NAMALWA (cell line): ENCODE results near the gene VGLL2.
A peak's percentile ranks its signal among the peaks of the same experiment; 100 is the strongest.

Experiments
- DNase-seq: peaks from one replicate; pipeline ENCODE4 v3.0.0-alpha.2; 2015; ENCODE audit warnings: low spot score

Gene VGLL2

DNA sequence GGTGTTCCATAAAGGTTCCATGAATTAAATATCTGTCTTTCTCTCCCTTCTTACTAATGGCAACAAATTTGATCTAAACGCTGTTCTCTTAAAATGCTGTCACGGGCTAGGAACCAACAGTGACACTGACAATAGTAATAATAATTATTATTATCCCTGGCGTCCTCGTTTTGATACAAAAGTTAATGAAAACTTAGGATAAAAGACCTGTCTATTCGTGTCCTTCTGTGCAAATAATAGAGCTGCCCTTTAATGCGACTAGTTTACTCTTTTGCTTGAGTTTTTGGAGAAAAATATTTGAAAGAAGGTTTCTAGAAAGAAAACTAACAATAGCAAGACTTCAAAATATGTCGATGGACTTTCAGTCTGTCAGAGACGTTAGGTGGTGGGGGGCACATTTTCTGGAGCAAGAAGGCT, 4.3 kb downstream of the VGLL2 start:
- no peak for DNase-seq

DNA sequence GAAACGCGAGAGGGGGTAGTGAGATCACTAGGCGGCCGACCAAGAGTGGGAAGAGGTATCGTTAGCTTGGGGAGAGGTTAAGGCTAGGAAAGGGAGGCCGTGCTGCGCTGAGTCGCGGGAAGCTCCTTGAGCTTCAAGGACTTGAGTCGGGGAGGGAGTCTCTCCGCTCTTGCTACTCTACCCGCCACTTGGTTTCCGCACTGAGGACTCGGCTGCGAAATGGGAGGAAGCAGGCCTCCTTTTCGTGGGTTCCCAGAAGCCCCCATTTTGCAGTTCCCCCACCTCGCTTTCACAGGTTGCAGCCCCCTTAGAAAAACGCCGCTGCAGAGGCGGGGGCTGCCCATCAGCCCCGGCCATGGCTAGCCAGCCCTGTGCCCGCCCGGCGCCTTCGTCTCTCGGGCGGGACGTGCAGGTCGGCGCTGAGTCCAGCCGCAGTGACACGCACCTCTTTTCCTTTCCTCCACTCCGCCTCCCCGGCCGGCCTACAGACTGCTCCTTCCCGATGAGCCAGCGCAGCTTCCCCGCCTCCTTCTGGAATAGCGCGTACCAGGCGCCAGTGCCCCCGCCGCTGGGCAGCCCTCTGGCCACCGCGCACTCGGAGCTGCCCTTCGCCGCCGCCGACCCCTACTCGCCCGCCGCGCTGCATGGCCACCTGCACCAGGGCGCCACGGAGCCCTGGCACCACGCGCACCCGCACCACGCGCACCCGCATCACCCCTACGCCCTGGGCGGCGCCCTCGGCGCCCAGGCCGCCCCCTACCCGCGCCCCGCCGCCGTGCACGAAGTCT, 4.9 kb downstream of the VGLL2 start:
- no peak for DNase-seq

DNA sequence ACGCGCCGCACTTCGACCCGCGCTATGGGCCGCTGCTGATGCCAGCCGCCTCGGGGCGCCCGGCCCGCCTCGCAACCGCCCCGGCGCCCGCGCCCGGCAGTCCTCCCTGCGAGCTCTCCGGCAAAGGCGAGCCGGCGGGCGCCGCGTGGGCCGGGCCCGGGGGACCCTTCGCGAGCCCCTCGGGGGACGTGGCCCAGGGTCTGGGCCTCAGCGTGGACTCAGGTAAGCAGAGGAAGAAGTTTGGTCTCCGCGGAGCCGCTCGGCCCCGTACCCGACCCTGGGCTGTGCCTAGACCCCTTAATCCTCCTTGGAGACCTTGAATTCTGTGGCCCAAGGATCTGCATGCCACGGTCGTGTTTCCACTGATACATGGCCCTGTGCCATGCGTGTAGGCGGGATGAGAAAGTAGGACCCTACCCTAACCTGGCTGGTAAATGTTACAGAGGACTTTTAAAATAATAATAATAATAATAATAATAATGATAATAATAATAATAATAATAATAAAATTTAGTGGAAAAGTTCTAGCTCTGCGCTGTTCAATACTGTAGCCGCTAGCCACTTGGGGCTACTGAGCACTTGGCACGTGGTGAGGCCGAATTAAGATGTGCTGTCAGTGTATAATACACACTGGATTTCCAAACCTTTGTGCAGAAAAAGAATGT, 5.6 kb downstream of the VGLL2 start:
- no peak for DNase-seq

DNA sequence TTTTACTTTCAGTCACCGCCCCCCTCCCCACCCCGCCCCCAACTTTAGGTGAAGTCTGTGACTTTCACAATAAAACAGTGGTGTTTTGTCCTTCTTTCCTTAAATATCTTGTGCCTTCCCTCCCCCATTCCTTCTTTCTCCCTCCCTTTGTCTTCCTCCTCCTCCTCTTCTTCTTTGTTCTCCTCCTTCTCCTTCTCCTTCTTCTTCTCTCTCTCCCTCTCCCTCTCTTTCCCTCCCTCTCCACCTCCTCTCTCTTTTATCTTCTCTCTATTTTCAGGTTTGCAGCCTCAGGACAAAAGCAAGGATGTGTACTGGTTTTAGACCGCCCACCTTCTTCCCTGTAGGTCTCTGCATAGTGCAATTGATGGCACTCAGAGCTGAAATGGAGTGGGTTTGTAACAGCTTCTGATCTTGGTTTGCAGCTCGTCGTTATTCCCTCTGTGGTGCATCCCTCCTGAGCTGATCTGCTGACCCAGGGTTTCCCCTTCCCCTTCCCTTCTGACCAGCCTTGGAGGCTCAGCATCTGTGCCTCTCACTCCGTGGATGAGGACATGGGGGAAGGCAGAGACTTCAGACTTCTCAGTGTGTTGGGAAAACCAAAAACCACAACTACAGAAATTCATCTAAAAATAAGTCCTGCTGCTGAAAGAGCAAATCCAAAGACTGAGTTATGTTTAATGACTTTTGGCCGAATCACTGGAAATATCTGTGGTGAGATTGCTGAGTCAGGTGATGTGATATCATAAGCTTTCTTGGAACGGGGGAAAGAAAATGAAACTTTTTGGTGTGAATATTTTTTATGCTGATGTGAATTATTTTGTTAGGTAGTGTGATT, 6.9 kb downstream of the VGLL2 start:
- no peak for DNase-seq

DNA sequence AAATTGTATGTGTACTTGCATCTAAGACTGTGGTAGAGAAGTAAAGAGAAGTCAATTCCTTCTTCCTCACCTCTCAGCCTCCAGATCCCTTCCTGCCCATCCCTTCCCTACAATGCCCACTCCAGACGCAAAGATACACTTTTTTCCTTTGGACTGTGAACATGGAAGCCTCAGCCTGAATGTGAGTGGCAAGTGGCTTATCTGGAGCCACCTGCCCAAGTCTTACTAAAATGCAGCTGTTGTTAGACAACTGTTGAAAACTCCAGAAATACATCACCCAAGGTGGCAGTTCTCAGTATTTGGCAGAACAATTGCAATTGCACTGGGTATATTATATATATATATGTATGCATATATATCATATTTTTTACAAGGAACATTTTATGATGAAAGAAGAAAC, 7.5 kb downstream of the VGLL2 start:
- DNase-seq = no peak

DNA sequence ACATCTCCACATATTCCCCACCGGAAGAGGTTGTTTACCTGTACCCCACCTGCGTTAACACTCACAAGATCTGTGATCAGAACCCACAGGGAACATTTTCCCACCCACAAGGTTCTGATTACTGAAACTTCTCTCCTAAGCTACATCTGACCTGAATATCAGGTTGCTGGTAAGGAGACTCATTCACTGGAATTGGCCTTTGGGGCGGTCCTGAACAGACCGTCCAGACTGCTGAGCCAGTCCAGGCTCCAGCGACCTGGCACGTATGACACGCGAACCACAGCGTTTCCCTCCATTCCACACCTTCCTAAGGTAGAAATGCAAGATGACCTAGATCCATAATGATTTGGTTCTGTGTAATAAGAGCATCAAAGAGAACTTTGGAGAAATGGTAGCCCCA, 9.8 kb downstream of the VGLL2 start:
- DNase-seq = no peak

DNA sequence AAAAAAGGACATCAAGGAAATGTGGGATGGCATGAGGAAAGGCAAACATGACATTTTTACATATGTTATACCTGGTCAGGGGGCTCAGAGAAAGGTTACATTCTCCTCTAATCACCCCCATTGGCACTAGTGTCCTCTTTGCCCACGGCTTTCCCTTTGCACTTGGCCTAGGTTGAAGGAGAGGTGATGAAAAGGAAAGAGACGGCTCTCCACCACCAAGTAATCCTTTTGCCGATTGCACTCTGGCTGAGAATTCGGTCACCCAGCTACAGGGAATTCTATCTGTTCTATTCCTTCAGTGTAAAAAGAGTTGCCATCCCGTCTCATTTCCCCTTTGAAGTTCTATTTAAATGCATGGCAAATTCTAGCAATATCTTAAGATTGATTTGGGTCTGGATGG, 10.4 kb downstream of the VGLL2 start:
- DNase-seq = no peak

DNA sequence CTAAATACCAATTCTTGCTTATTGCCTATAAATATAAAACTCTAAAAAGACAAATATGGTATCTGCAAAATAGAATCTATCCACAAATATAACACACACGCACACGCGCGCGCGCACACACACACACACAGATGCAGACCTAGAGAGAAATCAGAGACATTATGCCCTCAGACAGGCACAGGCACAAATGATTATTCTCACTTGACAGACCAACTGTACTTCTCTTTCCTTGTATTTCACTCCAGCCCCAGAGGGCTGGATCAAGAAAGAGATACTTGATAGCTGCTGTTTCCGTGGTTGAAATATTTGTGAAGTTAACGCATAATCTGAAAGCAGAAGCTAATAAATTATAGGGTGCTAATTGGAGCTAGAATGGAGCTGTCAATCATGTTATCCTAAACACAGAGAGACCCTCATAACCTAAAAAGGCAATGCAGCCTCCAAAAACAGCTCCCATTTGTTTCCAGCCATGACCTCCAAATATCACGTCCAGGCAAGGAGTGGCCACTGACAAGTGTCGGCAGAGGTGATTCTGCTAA, 11.5 kb downstream of the VGLL2 start:
- no peak for DNase-seq

DNA sequence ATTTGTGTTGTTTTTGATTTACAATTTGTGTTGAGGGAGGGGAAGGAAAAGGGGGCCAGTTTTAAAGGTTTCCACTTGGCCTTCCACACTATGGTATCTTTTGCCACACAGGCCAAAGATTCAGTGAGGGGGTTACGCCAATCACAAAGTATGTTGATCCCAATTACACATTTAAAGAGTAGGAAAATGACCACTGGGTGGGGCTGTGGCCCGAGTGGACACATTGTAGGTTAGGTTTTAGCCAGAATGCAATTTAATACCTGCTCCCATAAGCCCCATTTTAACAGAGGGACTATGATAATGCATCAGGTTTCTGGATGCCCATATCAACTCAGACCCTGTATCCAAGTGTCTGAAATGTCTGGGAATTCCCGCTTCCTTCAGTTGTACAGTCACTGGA, 15.6 kb downstream of the VGLL2 start:
- DNase-seq = peak; percentile 10

DNA sequence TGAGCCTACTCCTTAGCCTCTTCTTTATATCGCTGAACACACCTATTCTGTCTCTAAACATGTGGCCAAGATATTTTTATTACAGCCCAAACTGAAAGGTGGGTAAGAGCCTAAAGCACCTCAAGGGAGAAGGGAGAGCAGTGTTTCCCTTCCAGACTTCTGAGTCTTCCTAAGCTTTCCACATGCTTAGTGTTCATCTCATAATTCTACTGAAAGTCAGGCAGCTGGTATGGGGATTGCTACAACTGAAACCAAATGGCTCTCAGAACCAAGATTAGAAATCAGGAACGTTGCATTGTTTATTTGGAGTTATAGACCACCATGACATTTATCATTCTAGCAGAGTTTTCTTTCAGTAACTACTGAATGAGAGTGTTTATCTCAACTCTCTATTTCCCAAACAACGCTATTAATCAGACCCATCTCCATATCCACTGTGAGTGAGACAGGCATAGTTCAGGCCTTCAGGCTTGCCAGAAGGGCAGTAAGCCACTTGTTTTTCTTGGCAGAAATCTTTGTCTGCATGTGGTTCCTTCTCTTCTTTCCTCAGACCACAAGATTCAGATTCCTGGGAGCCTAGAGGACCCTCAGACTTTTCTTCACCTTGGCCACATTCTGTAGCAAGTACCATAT, 22.8 kb downstream of the VGLL2 start:
- no peak for DNase-seq

DNA sequence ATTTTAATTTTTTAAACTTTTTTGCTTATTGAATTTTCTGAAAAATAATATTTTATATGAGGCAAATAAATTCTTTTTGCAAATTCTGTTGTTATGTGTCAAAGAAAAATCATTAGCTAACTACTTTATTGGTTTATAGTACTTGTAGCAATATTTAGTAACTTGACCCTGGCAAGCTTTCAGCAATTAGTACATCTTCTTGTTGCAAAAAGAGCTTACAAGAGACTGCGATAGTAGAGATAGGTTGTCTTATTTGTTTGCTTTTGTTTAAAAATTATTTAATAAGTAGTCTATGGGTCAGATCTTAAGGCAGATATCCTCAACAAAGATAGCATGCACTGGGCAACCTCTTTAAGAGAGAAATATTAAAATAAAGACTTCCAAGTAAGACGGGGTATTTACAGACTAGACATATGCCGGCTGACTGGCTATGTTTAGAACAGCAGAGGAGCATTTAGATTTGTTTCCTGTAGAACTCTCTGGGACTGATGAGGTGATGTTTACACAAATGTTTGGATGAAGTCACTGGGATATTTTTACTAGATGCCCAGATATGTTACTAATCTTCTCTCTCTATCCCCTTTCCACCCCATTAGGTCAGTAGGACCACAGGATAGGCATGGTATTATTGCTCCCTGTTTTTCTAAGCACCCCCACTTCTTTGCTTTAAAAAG, 25.0 kb downstream of the VGLL2 start:
- no peak for DNase-seq

DNA sequence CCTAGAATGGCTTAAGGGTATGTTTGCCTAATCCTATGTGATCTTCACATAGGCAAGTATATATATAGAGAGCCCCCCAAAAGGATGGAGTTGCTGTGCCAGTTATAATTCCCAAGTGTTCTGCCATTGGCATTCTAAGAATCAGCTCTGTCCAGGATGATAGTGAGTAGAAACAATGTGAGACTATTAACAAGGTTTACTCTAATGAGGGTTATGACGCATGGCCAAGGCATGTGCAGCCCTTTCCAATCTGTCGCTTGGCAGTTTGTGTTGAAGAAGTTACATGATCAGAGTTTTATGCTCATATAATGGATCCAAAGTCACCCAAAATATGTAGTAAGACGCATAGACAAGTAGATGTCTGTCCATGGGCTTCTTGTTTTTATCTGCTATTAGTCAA, 33.6 kb downstream of the VGLL2 start:
- no peak for DNase-seq

DNA sequence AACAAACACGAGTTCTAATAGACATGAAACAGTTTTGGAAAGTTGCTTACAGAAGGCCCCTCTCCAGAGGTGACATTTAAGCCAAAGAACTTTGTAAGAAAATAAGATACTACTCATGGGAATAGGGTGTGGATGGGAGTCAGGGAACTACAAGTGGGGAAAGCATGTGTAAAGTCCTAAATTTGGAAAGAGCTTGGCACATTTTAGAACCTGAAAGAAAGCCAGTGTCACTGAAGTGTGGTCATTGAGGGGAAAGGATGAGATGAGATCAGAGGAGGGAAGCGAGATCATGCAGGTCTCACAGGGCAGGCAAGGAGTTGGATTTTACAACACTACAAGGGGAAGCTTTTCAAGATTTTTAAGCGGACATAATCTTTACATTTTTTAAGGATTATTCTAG, 38.0 kb downstream of the VGLL2 start:
- DNase-seq = no peak

DNA sequence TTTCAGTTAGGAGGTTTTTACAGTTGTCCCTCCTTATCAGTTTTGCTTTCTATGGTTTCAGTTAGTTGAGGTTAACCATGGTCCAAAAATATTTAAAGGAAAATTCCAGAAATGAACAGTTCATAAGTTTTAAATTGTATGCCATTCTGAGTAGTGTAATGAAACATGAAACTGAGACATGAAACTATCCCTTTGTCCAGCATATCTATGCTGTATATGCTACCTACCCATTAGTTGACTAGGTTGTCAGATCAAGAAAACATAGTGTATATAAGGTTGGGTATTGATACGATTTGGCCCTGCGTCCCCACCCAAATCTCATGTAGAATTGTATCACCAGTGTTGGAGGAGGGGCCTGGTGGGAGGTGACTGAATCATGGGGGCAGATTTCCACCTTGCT, 39.1 kb downstream of the VGLL2 start:
- no peak for DNase-seq

DNA sequence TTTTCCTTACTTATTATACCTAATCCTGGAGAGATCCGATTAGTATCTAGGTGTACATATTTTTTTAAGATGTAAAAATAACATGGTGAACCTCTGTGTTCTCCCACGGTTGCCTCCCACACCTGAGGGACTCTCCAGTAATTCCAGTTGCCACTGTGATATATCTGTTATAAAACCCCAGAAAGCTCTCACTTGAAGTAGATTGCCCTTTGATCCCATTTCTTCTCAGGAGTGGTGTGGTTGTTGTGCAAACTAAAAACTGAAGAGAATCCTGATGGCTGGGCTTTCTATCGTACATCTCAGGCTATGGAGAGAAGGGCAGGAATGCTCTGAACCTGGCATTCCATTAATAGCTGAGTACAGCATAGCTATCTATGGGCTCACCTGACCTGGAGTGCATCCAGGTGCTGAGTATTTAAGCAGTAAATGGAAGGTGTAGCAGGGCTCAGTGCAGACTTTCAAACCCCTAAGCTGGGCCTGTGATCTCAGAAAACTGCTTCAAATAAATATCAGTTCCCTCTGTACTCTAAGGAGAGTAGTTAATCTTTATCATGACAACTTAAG, 41.0 kb downstream of the VGLL2 start:
- no peak for DNase-seq

DNA sequence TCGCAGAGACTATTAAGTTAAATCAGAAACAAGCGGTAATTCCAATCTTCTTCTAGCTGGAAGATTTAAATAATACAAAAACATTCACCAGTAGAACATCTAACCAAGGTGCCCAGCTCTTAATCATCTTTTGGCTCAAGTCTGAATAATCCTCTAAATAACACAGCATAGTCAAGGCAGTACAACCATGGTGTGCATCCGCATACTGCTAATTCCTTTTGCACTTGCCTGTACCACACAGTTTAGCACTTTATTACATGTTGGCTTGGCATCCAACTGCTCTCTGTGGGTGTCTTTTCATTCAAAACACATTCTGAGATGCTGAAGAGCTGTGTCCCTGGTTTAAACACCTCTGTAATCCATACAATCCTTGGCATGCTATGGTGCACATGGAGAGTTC, 42.3 kb downstream of the VGLL2 start:
- DNase-seq = no peak

DNA sequence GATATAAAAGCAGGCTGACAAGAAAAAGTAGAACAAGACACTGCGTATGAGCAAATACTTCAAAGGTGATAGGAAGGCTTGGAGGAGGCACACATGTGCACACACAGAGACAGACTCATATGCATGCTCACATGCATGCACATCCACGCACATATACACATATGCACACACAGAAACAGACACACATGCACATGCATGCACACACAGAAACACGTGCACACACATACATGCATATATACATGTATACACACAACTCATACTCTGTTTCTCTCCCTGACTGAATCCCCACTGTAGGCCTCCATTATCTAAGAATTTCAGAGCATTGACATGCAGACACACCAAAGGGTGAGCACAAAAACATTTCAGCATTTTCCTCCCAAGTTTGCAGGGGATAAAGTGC, 43.7 kb downstream of the VGLL2 start:
- DNase-seq = no peak

DNA sequence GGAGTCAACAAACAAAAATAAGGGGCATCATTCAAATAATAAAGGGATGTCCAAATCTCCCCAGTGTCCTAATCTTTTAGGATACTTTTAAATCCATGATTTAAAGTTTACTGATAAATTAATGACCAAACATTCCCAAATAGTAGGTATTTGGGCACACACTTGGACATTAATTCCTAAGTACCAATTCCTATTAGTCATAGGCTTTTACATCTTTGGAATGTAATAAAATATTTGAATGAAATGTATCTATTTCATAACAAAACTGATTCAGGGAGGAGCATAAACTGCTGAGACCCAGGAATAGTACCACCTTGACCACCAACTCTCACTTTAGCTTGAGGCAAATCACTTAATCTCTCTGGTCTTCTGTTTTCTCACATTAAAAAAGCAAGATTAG, 44.3 kb downstream of the VGLL2 start:
- DNase-seq = no peak

DNA sequence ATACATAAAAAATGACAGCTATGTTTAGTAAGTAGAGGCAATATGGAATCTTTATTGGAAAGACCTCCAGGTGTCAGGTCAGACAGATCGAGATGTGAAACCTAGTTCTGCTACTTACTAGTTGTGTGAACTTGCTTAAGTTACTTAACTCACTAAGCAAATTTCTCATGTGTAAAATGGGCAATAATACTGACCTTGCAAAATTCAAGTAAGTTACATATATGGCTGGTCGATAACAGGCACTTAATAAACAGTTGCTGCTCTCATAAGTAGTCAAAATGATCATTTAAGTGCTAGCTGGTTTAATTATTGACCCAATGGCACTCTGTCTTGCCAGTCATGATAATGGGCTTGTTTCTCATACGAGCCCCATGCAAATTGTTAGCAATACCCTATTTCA, 46.0 kb downstream of the VGLL2 start:
- no peak for DNase-seq

DNA sequence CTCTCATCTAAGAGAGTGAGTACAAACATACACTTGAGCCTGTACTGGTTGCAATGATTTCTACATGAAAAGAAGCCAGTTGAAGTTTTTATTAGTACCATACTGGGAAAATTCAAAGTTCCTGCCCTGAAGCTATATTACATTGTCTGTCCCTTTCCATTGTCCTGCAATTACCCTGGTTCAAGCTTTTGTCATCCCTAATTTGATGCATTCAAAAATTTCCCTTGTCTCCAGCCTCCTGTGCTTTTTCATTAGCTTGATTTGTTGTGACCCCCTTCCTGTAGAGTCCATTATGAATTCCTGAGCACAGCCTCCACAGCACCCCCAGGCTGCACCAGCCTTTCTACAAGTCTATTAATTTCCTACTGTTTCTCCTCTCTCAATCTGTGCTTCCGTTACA, 46.4 kb downstream of the VGLL2 start:
- no peak for DNase-seq

DNA sequence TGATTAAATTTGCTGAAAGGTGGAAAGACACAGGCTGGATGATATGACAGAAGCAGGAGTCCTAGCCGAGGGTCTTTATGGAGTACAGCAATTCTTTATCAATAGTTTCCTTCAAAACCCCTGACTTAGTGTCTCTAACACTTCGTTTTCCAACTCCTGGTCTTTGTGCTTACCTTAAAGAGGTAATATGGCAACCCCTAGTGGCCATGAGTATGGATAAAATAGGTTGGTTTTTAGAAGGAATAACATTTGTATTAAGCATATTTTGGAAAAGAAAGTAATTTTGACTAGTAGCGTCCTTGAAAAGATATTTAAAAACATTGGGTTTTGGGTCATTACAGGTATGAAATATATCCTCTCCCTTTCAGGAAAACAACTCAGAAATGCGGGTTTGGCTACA, 51.9 kb downstream of the VGLL2 start:
- DNase-seq = peak; percentile 18
